CD14-positive monocyte (primary cell): ENCODE data around the gene TSPAN31. TPM values are rescaled to one million over a fixed set of nuclear protein-coding genes. Genes with fewer than 3 reads are reported as not detected.

Experiments used
- DNase-seq, 3 donors: peaks; one replicate each; pipeline ENCODE4 v3.0.0-alpha.2; 2011 to 2022
- H2AFZ ChIP-seq: 2 replicates; pipeline ENCODE4 v1.6.0; 2012; ENCODE audit warnings: mild to moderate bottlenecking, low read depth, low read length, inconsistent platforms; ENCODE audit not compliant: insufficient read depth, poor library complexity, severe bottlenecking
- H3K27ac ChIP-seq, 2 donors: 1 replicate in 1 of 2; 2 replicates in 1 of 2; pipeline ENCODE4 v1.5.1; 2012 to 2013; ENCODE audit warnings: low read length in 2 of 2, control low read depth in 1 of 2, inconsistent platforms in 1 of 2, low read depth in 1 of 2, mild to moderate bottlenecking in 1 of 2
- H3K27me3 ChIP-seq, 2 donors: one replicate each; pipeline versions ENCODE4 v1.6.0 to v1.6.1; 2011 to 2013; ENCODE audit warnings: low read length in 2 of 2; ENCODE audit not compliant: control insufficient read depth in 2 of 2, insufficient read depth in 2 of 2
- H3K36me3 ChIP-seq, 2 donors: replicated peaks in 1 of 2; 1 replicate in 1 of 2; 2 replicates in 1 of 2; pipeline versions ENCODE4 v1.5.1 to v1.6.1; 2012 to 2013; ENCODE audit warnings: low read length in 2 of 2, control low read depth in 1 of 2, inconsistent platforms in 1 of 2, mild to moderate bottlenecking in 1 of 2; ENCODE audit not compliant: insufficient read depth in 2 of 2, control insufficient read depth in 1 of 2
- H3K4me1 ChIP-seq, 2 donors: 1 replicate in 1 of 2; 2 replicates in 1 of 2; pipeline versions ENCODE4 v1.5.1 to v1.6.1; 2012 to 2013; ENCODE audit warnings: low read length in 2 of 2, control low read depth in 1 of 2, inconsistent platforms in 1 of 2, mild to moderate bottlenecking in 1 of 2, moderate library complexity in 1 of 2; ENCODE audit not compliant: insufficient read depth in 2 of 2, control insufficient read depth in 1 of 2
- H3K4me2 ChIP-seq: replicated peaks from 2 replicates; pipeline ENCODE3; 2012; ENCODE audit warnings: low read length, moderate library complexity, mild to moderate bottlenecking; ENCODE audit not compliant: poor library complexity, severe bottlenecking; ENCODE audit errors: extremely low read depth
- H3K4me3 ChIP-seq, 3 experiments: fragments of 200-600 bp in 1 of 3; sonication (generic) in 1 of 3; replicated peaks in 1 of 3; 1 replicate in 2 of 3; 2 replicates in 1 of 3; pipeline ENCODE4 v1.5.1; 2011 to 2013; ENCODE audit warnings: low read length in 3 of 3, mild to moderate bottlenecking in 3 of 3, control low read depth in 2 of 3, low read depth in 2 of 3, inconsistent platforms in 1 of 3, moderate library complexity in 1 of 3
- H3K79me2 ChIP-seq: 2 replicates; pipeline ENCODE4 v1.6.0; 2012; ENCODE audit warnings: mild to moderate bottlenecking, control low read depth, inconsistent platforms, low read length, moderate library complexity; ENCODE audit not compliant: insufficient read depth
- H3K9ac ChIP-seq: 2 replicates; pipeline ENCODE4 v1.6.0; 2017; ENCODE audit warnings: low read length, mild to moderate bottlenecking; ENCODE audit not compliant: insufficient read depth, poor library complexity, severe bottlenecking
- H3K9me3 ChIP-seq, 2 donors: replicated peaks in 1 of 2; 1 replicate in 1 of 2; 2 replicates in 1 of 2; pipeline versions ENCODE4 v1.5.1 to v1.6.1; 2012 to 2013; ENCODE audit warnings: low read length in 2 of 2, control low read depth in 1 of 2; ENCODE audit not compliant: control insufficient read depth in 1 of 2, insufficient read depth in 1 of 2
- H4K20me1 ChIP-seq: 2 replicates; pipeline ENCODE4 v1.6.0; 2012; ENCODE audit warnings: mild to moderate bottlenecking, low read length, control low read depth, moderate library complexity; ENCODE audit not compliant: insufficient read depth
- H3K27ac Mint-ChIP-seq, 7 donors: one replicate each; pipeline ENCODE4 v1.8.0; 2020; ENCODE audit warnings: mild to moderate bottlenecking in 7 of 7, mixed read lengths in 7 of 7, moderate library complexity in 6 of 7, inconsistent platforms in 2 of 7
- H3K27me3 Mint-ChIP-seq, 3 donors: one replicate each; pipeline ENCODE4 v1.8.0; 2021 to 2022; ENCODE audit warnings: low read depth in 3 of 3, mild to moderate bottlenecking in 3 of 3, mixed read lengths in 3 of 3, moderate library complexity in 3 of 3, inconsistent platforms in 1 of 3
- H3K36me3 Mint-ChIP-seq, 2 donors: one replicate each; pipeline ENCODE4 v1.8.0; 2020; ENCODE audit warnings: mixed read lengths in 2 of 2, inconsistent platforms in 1 of 2, mild to moderate bottlenecking in 1 of 2
- H3K4me1 Mint-ChIP-seq: one replicate; pipeline ENCODE4 v1.8.0; 2020; ENCODE audit warnings: mild to moderate bottlenecking, mixed read lengths
- H3K4me3 Mint-ChIP-seq, 2 donors: one replicate each; pipeline ENCODE4 v1.8.0; 2020; ENCODE audit warnings: mild to moderate bottlenecking in 2 of 2, mixed read lengths in 2 of 2, moderate library complexity in 1 of 2
- H3K9me3 Mint-ChIP-seq, 7 donors: one replicate each; pipeline ENCODE4 v1.8.0; 2020 to 2022; ENCODE audit warnings: mixed read lengths in 7 of 7, mild to moderate bottlenecking in 6 of 7, moderate library complexity in 6 of 7, inconsistent platforms in 2 of 7
- WGBS: methylation state at CpG from one replicate; pipeline ENCODE4 v1.1.5; 2013; ENCODE audit warnings: missing lambda C conversion rate; ENCODE audit not compliant: insufficient coverage; 5-methylcytosine and 5-hydroxymethylcytosine counted together
- intact Hi-C, 2 donors: fragments of 100-400 bp; cut with micrococcal nuclease; formaldehyde crosslinking; loops; one replicate each; pipeline versions ENCODE4 v1.15.0 to v1.15.1; 2023
- polyA plus RNA-seq, 3 donors: library from polyadenylated mRNA; depleted of rRNA in 1 of 3; unstranded in 2 of 3; stranded (reverse) in 1 of 3; fragments of 300-500 nt in 2 of 3; fragments of >200 nt in 1 of 3; fragmentation: Illumina TruSeq in 2 of 3; gene quantifications; 1 replicate in 2 of 3; 2 replicates in 1 of 3; pipeline ENCODE4 v1.2.3, GENCODE V29; 2012 to 2021
- TF ChIP-seq, protein P1 (sequence below): fragments of 200-600 bp; IDR thresholded peaks from one replicate; pipeline ENCODE4 v1.8.0; 2022; ENCODE audit warnings: antibody characterized with exemption, mild to moderate bottlenecking

The TSPAN31 gene
- polyA plus RNA-seq, 3 donors, result 20.6 to 48.1 (median 43.0) TPM

DNA sequence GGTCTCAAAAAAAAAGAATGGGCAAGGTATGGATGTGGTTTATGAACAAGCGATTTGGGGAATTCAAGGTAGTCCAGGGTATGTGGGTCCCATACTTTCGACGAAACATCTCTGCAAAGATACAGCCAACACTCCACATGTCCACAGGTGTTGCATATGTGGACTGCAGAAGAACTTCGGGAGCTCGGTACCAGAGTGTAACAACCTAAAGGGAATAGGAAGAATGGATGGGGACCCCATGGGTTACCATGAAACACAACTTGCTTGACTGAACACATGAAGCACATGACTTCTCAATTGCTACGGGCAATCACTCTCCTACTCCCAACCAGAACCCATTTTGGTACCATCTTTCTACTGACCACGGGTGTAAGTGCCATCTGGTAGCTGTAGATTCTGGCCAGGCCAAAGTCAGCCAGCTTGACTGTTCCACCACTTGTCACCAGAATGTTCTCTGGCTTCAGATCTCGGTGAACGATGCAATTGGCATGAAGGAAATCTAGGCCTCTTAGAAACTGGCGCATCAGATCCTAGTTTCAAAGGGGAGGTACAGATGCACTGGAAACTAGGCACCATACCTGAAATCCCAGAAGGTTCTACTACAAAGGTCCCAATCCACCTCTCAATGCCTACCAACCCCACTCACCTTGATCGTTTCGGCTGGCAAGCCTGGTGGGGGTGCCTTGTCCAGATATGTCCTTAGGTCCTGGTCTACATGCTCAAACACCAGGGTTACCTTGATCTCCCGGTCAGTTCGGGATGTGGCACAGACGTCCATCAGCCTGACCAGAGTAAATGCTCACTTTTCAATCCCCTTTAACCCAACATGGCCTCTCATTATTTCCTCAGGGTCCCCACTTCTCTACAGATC, 6.0 kb downstream of the TSPAN31 start:
- H3K27ac ChIP-seq, result peak overlapping the region; percentile 79 to 82
- TF ChIP-seq, protein P1, sequence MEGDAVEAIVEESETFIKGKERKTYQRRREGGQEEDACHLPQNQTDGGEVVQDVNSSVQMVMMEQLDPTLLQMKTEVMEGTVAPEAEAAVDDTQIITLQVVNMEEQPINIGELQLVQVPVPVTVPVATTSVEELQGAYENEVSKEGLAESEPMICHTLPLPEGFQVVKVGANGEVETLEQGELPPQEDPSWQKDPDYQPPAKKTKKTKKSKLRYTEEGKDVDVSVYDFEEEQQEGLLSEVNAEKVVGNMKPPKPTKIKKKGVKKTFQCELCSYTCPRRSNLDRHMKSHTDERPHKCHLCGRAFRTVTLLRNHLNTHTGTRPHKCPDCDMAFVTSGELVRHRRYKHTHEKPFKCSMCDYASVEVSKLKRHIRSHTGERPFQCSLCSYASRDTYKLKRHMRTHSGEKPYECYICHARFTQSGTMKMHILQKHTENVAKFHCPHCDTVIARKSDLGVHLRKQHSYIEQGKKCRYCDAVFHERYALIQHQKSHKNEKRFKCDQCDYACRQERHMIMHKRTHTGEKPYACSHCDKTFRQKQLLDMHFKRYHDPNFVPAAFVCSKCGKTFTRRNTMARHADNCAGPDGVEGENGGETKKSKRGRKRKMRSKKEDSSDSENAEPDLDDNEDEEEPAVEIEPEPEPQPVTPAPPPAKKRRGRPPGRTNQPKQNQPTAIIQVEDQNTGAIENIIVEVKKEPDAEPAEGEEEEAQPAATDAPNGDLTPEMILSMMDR, result no peak
- Mint-ChIP-seq H3K4me3 (peak overlapping the region; percentile 82 to 96), H3K9me3 (no peaks in the 10 kb centered on the region), H3K27me3 (peaks cover 7 to 13% (median 7%) of the 10 kb centered on the region in 3 donors), H3K4me1 (peaks cover 37% of the 10 kb centered on the region), H3K36me3 (peaks cover 22 to 43% of the 10 kb centered on the region in 2 donors), H3K27ac (peak overlapping the region in 6 of 7 donors; percentile 84 to 92 (median 88))
- H3K79me2 ChIP-seq, result peaks cover 27% of the 10 kb centered on the region
- no peaks in the 10 kb centered on the region for H4K20me1 ChIP-seq
- no peaks in the 10 kb centered on the region for H3K9me3 ChIP-seq
- H3K9ac ChIP-seq, result peak overlapping the region; percentile 72
- H3K4me2 ChIP-seq, result peak overlapping the region; percentile 88
- peak overlapping the region in 1 of 3 experiments; percentile 81 for H3K4me3 ChIP-seq
- peaks cover 27 to 32% of the 10 kb centered on the region in 2 donors for H3K4me1 ChIP-seq
- H3K36me3 ChIP-seq, result peaks cover 14 to 39% of the 10 kb centered on the region in 2 donors
- H3K27me3 ChIP-seq, result peaks cover 0 to 7% of the 10 kb centered on the region in 2 donors
- H2AFZ ChIP-seq, result peak overlapping the region; percentile 92
- DNase-seq, result no peak
- intact Hi-C loops, result loop anchor here in 1 of 2 donors (10.0 kb wide), 1 partner anchor 206 kb away; the partner anchor contains the start of gene DCTN2
- 91% methylated on average over 10 of the region's 15 CpGs for WGBS

DNA sequence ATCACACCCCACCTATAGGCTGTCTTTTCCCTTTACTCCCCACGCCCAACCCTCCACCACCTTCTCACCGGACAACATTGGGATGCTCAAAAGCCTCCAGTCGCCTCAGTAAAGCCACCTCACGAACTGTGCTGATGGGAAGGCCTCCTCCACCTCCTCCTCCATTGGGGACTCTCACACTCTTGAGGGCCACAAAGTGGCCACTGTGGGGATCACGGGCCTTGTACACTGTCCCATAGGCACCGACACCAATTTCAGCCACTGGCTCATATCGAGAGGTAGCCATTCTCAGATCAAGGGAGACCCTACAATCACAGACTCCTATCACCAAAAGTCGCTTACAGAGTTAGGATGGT, 6.6 kb downstream of the TSPAN31 start:
- Histone ChIP-seq H3K4me1 (peaks cover 32 to 37% of the 10 kb centered on the region in 2 donors), H2AFZ (peak overlapping the region; percentile 92), H3K9me3 (no peaks in the 10 kb centered on the region), H3K9ac (peak overlapping the region; percentile 72), H3K27ac (peak overlapping the region; percentile 79 to 82), H4K20me1 (no peaks in the 10 kb centered on the region), H3K36me3 (peaks cover 14 to 38% of the 10 kb centered on the region in 2 donors), H3K4me2 (peak overlapping the region; percentile 88), H3K79me2 (peaks cover 27% of the 10 kb centered on the region), H3K4me3 (peak overlapping the region; percentile 36 to 81 (median 68)), H3K27me3 (peaks cover 0 to 7% of the 10 kb centered on the region in 2 donors)
- Mint-ChIP-seq H3K27me3 (peaks cover 7 to 13% (median 7%) of the 10 kb centered on the region in 3 donors), H3K9me3 (no peaks in the 10 kb centered on the region), H3K27ac (peak overlapping the region; percentile 84 to 95 (median 89)), H3K36me3 (peaks cover 22 to 41% of the 10 kb centered on the region in 2 donors), H3K4me1 (peaks cover 37% of the 10 kb centered on the region), H3K4me3 (peak overlapping the region; percentile 82 to 96)
- TF ChIP-seq, protein P1, result no peak
- no peak for DNase-seq
- 18% methylated on average over 7 of the region's 8 CpGs for WGBS
- intact Hi-C loops, result loop anchor here in 1 of 2 donors (10.0 kb wide), 1 partner anchor 207 kb away; the partner anchor contains the start of gene DCTN2
